Measurements from ENCODE around the gene OLFML1.

OLFML1 gene

GRCh38 chr11:7524462-7525235 is 39.3 kb downstream of the OLFML1 start:
- no peaks in the 10 kb centered on the region for H3K36me3 ChIP-seq (ENCODE audit: control insufficient read depth in 2 of 2, insufficient read depth in 1 of 2, low read length in 2 of 2)
- H3K27ac ChIP-seq (ENCODE audit: extremely low read depth, low read depth, low read length) = no peak overlapping the region
- POLR2A ChIA-PET = no interaction called here
- H3K4me3 ChIP-seq (ENCODE audit: low read depth, low read length) = no peak overlapping the region
- H3K4me1 ChIP-seq (ENCODE audit: control insufficient read depth, insufficient read depth, low read length) = no peaks in the 10 kb centered on the region
- CTCF ChIA-PET = interaction anchor here (0.6 to 1.7 kb wide), 2 partner anchors 11 to 386 kb away, joined by 3 to 6 read pairs; partner anchors contain the start of gene PPFIBP2
- TF ChIP-seq ZNF792 (tag by site-specific recombination; IDR thresholded peaks at IDR 0.05) = no peak
- H3K9me3 ChIP-seq (ENCODE audit: control insufficient read depth, insufficient read depth, low read depth, low read length) = no peaks in the 10 kb centered on the region

- Histone ChIP-seq H3K27ac (ENCODE audit: extremely low read depth, low read depth, low read length) (no peak overlapping the region), H3K36me3 (ENCODE audit: control insufficient read depth in 2 of 2, insufficient read depth in 1 of 2, low read length in 2 of 2) (no peaks in the 10 kb centered on the region), H3K4me1 (ENCODE audit: control insufficient read depth, insufficient read depth, low read length) (no peaks in the 10 kb centered on the region), H3K4me3 (ENCODE audit: low read depth, low read length) (no peak overlapping the region), H3K9me3 (ENCODE audit: control insufficient read depth, insufficient read depth, low read depth, low read length) (no peaks in the 10 kb centered on the region)
- TF ChIP-seq ZNF473 (tag by site-specific recombination; IDR thresholded peaks at IDR 0.05) = no peak
- TF ChIP-seq ZNF37A (tag by site-specific recombination; IDR thresholded peaks at IDR 0.05) = no peak
- no peak for TF ChIP-seq KLF16 (tag by site-specific recombination; IDR thresholded peaks at IDR 0.05)
- no peak for TF ChIP-seq PATZ1 (tag by site-specific recombination; IDR thresholded peaks at IDR 0.05)
- no peak for TF ChIP-seq ZNF580 (tag by site-specific recombination; IDR thresholded peaks at IDR 0.05)
- TF ChIP-seq REST (tag by site-specific recombination; IDR thresholded peaks at IDR 0.05) = no peak
- no peak for TF ChIP-seq ZNF266 (tag by site-specific recombination; IDR thresholded peaks at IDR 0.05; ENCODE audit: low read depth)
- no peak for TF ChIP-seq ZSCAN5A (tag by site-specific recombination; IDR thresholded peaks at IDR 0.05)
- no peak for TF ChIP-seq ZNF513 (tag by site-specific recombination; IDR thresholded peaks at IDR 0.05)
- TF ChIP-seq ZSCAN16 (tag by site-specific recombination; IDR thresholded peaks at IDR 0.05) = no peak
- TF ChIP-seq ZNF549 (tag by site-specific recombination; IDR thresholded peaks at IDR 0.05) = no peak
- TF ChIP-seq PRDM4 (tag by site-specific recombination; IDR thresholded peaks at IDR 0.05) = no peak
- TF ChIP-seq MYNN (tag by site-specific recombination; IDR thresholded peaks at IDR 0.05; ENCODE audit: borderline replicate concordance) = no peak
- TF ChIP-seq ZNF843 (tag by site-specific recombination; IDR thresholded peaks at IDR 0.05) = no peak
- TF ChIP-seq ZNF10 (tag by site-specific recombination; IDR thresholded peaks at IDR 0.05) = no peak
- TF ChIP-seq ZNF48 (tag by site-specific recombination; IDR thresholded peaks at IDR 0.05) = no peak
- no peak for TF ChIP-seq PRDM1 (tag by site-specific recombination; IDR thresholded peaks at IDR 0.05)
- no peak for TF ChIP-seq ZNF585B (tag by site-specific recombination; IDR thresholded peaks at IDR 0.05)
- TF ChIP-seq SETDB1 (IDR thresholded peaks at IDR 0.05; ENCODE audit: insufficient read length, low read length) = no peak
- ChIA-PET POLR2A (no interaction called here), CTCF (interaction anchor here (1.7 kb wide), 1 partner anchor 12 kb away, joined by 6 read pairs; the partner anchor contains the start of gene PPFIBP2)
Measured at GRCh38 chr11:7525424-7525823, 40.1 kb downstream of the OLFML1 start.

Measured in HEK293 (cell line).